HCT116 (cell line): Measurements from ENCODE around the gene ITPR2. TPM values are rescaled to one million over a fixed set of nuclear protein-coding genes. Genes with fewer than 3 reads are reported as not detected.

Source experiments
- ATAC-seq: fragments of 200-7000 bp; cut with Tn5 transposase; 2 replicates; pipeline ENCODE4 v1.9.1; 2020; ENCODE audit warnings: mild to moderate bottlenecking, moderate library complexity
- BruUV-seq: library from RNA; stranded (reverse); fragments of 400-500 nt; replicated peaks from 2 replicates; lab custom pipeline; 2021; lab: Mats Ljungman, UMichigan
- CTCF ChIA-PET: fragments of 300-600 bp; sonication (Branson Sonifier 250); formaldehyde crosslinking; loops from one replicate; lab custom pipeline; 2021; ENCODE audit warnings: antibody characterized with exemption; lab: Charles Lee
- POLR2A ChIA-PET: fragments of 300-600, 350-600 bp; sonication (Branson Sonifier 250); formaldehyde crosslinking; loops from one replicate; lab custom pipeline; 2021; ENCODE audit warnings: antibody characterized with exemption; lab: Charles Lee
- RAD21 ChIA-PET, 2 experiments: fragments of 300-600 bp; sonication (Branson Sonifier 250); formaldehyde crosslinking; loops; one replicate each; lab custom pipeline; 2023; ENCODE audit warnings: low total read pairs in 2 of 2; ENCODE audit not compliant: uncharacterized antibody in 2 of 2, unreplicated experiment in 2 of 2, low non-redundant PET in 1 of 2; lab: Charles Lee
- DNase-seq: peaks from one replicate; pipeline ENCODE4 v3.0.0-alpha.2; 2010; ENCODE audit warnings: low read depth, low spot score
- H2AFZ ChIP-seq: fragments of 200-600 bp; shearing (Covaris generic), sonication (generic); 2 replicates; pipeline ENCODE4 v1.6.1; 2017; ENCODE audit warnings: low read depth, mixed run types, mixed read lengths, antibody characterized with exemption, low read length; ENCODE audit not compliant: poor library complexity, severe bottlenecking
- H3K27ac ChIP-seq: 2 replicates; pipeline ENCODE4 v1.5.1; 2012; ENCODE audit warnings: low read depth, low read length
- H3K27me3 ChIP-seq: fragments of 200-600 bp; sonication (generic); 2 replicates; pipeline ENCODE4 v1.6.1; 2016; ENCODE audit warnings: mixed run types, low read length, mixed read lengths; ENCODE audit not compliant: insufficient read depth
- H3K36me3 ChIP-seq, 2 experiments: fragments of 200-500 bp in 1 of 2; fragments of 200-600 bp in 1 of 2; sonication (Bioruptor generic) in 1 of 2; sonication (generic) in 1 of 2; 2 replicates each; pipeline versions ENCODE4 v1.5.1 to v1.6.1; 2014 to 2016; ENCODE audit warnings: low read length in 2 of 2, inconsistent platforms in 1 of 2, mixed read lengths in 1 of 2, mixed run types in 1 of 2; ENCODE audit not compliant: insufficient read depth in 2 of 2, control insufficient read depth in 1 of 2
- H3K4me1 ChIP-seq, 2 experiments: fragments of 200-600 bp in 1 of 2; sonication (generic) in 1 of 2; 2 replicates each; pipeline versions ENCODE4 v1.5.1 to v1.6.1; 2012 to 2017; ENCODE audit warnings: low read length in 2 of 2, inconsistent platforms in 1 of 2, mild to moderate bottlenecking in 1 of 2, mixed read lengths in 1 of 2, mixed run types in 1 of 2, moderate library complexity in 1 of 2; ENCODE audit not compliant: insufficient read depth in 2 of 2, control insufficient read depth in 1 of 2
- H3K4me2 ChIP-seq: fragments of 200-600 bp; sonication (generic); 2 replicates; pipeline ENCODE4 v1.6.1; 2017; ENCODE audit warnings: mixed run types, low read length, mixed read lengths
- H3K4me3 ChIP-seq, 2 experiments: fragments of 200-600 bp in 1 of 2; sonication (generic) in 1 of 2; replicated peaks in 1 of 2; 2 replicates each; pipeline ENCODE4 v1.5.1; 2011 to 2016; ENCODE audit warnings: low read length in 2 of 2, control low read depth in 1 of 2, low read depth in 1 of 2, mild to moderate bottlenecking in 1 of 2, mixed read lengths in 1 of 2, mixed run types in 1 of 2
- H3K79me2 ChIP-seq: fragments of 200-600 bp; sonication (generic); 2 replicates; pipeline ENCODE4 v1.6.1; 2017; ENCODE audit warnings: mild to moderate bottlenecking, mixed run types, low read length, moderate library complexity, mixed read lengths; ENCODE audit not compliant: insufficient read depth
- H3K9ac ChIP-seq: fragments of 200-600 bp; sonication (generic); 2 replicates; pipeline ENCODE4 v1.6.1; 2016; ENCODE audit warnings: low read length, mixed read lengths
- H3K9me2 ChIP-seq: fragments of 200-600 bp; sonication (generic), shearing (Covaris generic); 2 replicates; pipeline ENCODE4 v1.6.1; 2017; ENCODE audit warnings: mixed run types, mild to moderate bottlenecking, moderate library complexity; ENCODE audit not compliant: insufficient read depth
- H3K9me3 ChIP-seq, 2 experiments: fragments of 200-500 bp in 1 of 2; fragments of 200-600 bp in 1 of 2; sonication (Bioruptor generic) in 1 of 2; sonication (generic) in 1 of 2; 2 replicates each; pipeline ENCODE4 v1.6.1; 2014 to 2017; ENCODE audit warnings: low read length in 2 of 2, mixed read lengths in 2 of 2, inconsistent platforms in 1 of 2, low read depth in 1 of 2, mild to moderate bottlenecking in 1 of 2, mixed run types in 1 of 2, moderate library complexity in 1 of 2; ENCODE audit not compliant: control insufficient read depth in 1 of 2, insufficient read depth in 1 of 2
- H4K20me1 ChIP-seq: fragments of 200-600 bp; sonication (generic), shearing (Covaris generic); 2 replicates; pipeline ENCODE4 v1.6.1; 2017; ENCODE audit warnings: mixed run types, mild to moderate bottlenecking, moderate library complexity; ENCODE audit not compliant: insufficient read depth
- CBX3 ChIP-seq: IDR thresholded peaks from 2 replicates; pipeline ENCODE4 v1.6.1; 2012; ENCODE audit warnings: low read depth
- CTCF ChIP-seq, 3 experiments: fragments of 200-600 bp in 1 of 3; sonication (generic) in 1 of 3; IDR thresholded peaks in 2 of 3; conservative IDR thresholded peaks in 1 of 3; 2 replicates each; pipeline ENCODE4 v1.5.1; 2012 to 2017; ENCODE audit warnings: low read depth in 2 of 3, low read length in 2 of 3, antibody characterized with exemption in 1 of 3, borderline replicate concordance in 1 of 3, control low read depth in 1 of 3, mild to moderate bottlenecking in 1 of 3, mixed read lengths in 1 of 3, mixed run types in 1 of 3, moderate library complexity in 1 of 3; ENCODE audit not compliant: insufficient read depth in 1 of 3
- EGR1 ChIP-seq: IDR thresholded peaks from 2 replicates; pipeline ENCODE4 v1.6.1; 2012; ENCODE audit warnings: low read depth
- ELF1 ChIP-seq: IDR thresholded peaks from 2 replicates; pipeline ENCODE4 v1.6.1; 2012; ENCODE audit warnings: low read depth, borderline replicate concordance
- EZH2 ChIP-seq: fragments of 200-600 bp; sonication (generic); IDR thresholded peaks from 2 replicates; pipeline ENCODE4 v1.6.1; 2017; ENCODE audit warnings: antibody characterized with exemption, mixed run types
- JUND ChIP-seq: IDR thresholded peaks from 2 replicates; pipeline ENCODE4 v1.6.1; 2012
- MAX ChIP-seq: IDR thresholded peaks from 2 replicates; pipeline ENCODE4 v1.6.1; 2012
- RAD21 ChIP-seq: IDR thresholded peaks from 2 replicates; pipeline ENCODE4 v1.6.1; 2012; ENCODE audit warnings: low read depth, mild to moderate bottlenecking
- REST ChIP-seq: IDR thresholded peaks from 2 replicates; pipeline ENCODE4 v1.6.1; 2012; ENCODE audit warnings: low read depth
- SP1 ChIP-seq: IDR thresholded peaks from 2 replicates; pipeline ENCODE4 v1.6.1; 2012; ENCODE audit warnings: low read depth
- TCF7L2 ChIP-seq: IDR thresholded peaks from 2 replicates; pipeline ENCODE4 v1.7.0; 2011; ENCODE audit warnings: borderline replicate concordance, inconsistent platforms; ENCODE audit not compliant: insufficient read depth, insufficient read length; ENCODE audit errors: extremely low read depth
- YY1 ChIP-seq: IDR thresholded peaks from 2 replicates; pipeline ENCODE4 v1.6.1; 2011; ENCODE audit warnings: low read length, low read depth, moderate library complexity, mild to moderate bottlenecking; ENCODE audit not compliant: insufficient replicate concordance; ENCODE audit errors: extremely low read depth
- intact Hi-C: fragments of 100-400 bp; cut with micrococcal nuclease; formaldehyde crosslinking; loops from 2 replicates; pipeline ENCODE4 v1.10.0; 2022
- total RNA-seq: library from RNA; stranded (reverse); gene quantifications from one replicate; pipeline ENCODE4 v1.2.1, GENCODE V29; 2021; ENCODE audit not compliant: unreplicated experiment

ITPR2 gene
- total RNA-seq, 1 experiment from 2014 or later, result 6.5 TPM

GRCh38 chr12:26453246-26453645 is 379.7 kb downstream of the ITPR2 start:
- Histone ChIP-seq H3K79me2 (no peaks in the 10 kb centered on the region), H3K4me2 (no peak overlapping the region), H3K4me1 (peaks cover 0 to 6% of the 10 kb centered on the region in 2 experiments; a peak in 1 of 4 replicates), H4K20me1 (no peaks in the 10 kb centered on the region), H3K36me3 (no peaks in the 10 kb centered on the region), H3K27ac (no peak overlapping the region), H3K4me3 (no peak overlapping the region), H3K27me3 (no peaks in the 10 kb centered on the region), H3K9me3 (no peaks in the 10 kb centered on the region), H3K9ac (no peak overlapping the region), H3K9me2 (no peaks in the 10 kb centered on the region), H2AFZ (no peak overlapping the region)
- no peak for TF ChIP-seq EZH2
- TF ChIP-seq RAD21, result no peak
- no peak for TF ChIP-seq YY1
- TF ChIP-seq CBX3, result no peak
- no peak for TF ChIP-seq EGR1
- no peak for TF ChIP-seq JUND
- no peak for TF ChIP-seq ELF1
- TF ChIP-seq REST, result no peak
- no peak for TF ChIP-seq CTCF (IDR thresholded peaks at IDR 0.05 in 2 of 3, conservative IDR thresholded peaks at IDR 0.05 in 1 of 3; ENCODE audit: borderline replicate concordance in 1 of 3, insufficient read depth in 1 of 3, low read depth in 2 of 3, low read length in 2 of 3)
- no peak for TF ChIP-seq SP1
- no peak for TF ChIP-seq MAX
- TF ChIP-seq TCF7L2, result no peak
- ChIA-PET RAD21 (no interaction called here), CTCF (no interaction called here), POLR2A (no interaction called here)
- intact Hi-C loops, result no loop called here
- DNase-seq (no peak), ATAC-seq (no peak)
- BruUV-seq, result no TSS peak
